HUDEP-2 (cell line): ENCODE results near the gene CHMP2B.
A peak's percentile ranks its signal among the peaks of the same experiment; 100 is the strongest.

Source experiments
- DNase-seq, 76 experiments: peaks; one replicate each; lab custom pipeline; 2025; ENCODE audit not compliant: unreplicated experiment in 76 of 76; lab: John Stamatoyannopoulos, UW

The CHMP2B gene

GRCh38 chr3:87227104-87227834 is at the start of gene CHMP2B:
Gene CHMP2B (plus strand): TSS chr3:87227309. CDS start chr3:87227523, 214 bp downstream.
- DNase-seq = peak; percentile 16 to 91 (median 81)

DNA sequence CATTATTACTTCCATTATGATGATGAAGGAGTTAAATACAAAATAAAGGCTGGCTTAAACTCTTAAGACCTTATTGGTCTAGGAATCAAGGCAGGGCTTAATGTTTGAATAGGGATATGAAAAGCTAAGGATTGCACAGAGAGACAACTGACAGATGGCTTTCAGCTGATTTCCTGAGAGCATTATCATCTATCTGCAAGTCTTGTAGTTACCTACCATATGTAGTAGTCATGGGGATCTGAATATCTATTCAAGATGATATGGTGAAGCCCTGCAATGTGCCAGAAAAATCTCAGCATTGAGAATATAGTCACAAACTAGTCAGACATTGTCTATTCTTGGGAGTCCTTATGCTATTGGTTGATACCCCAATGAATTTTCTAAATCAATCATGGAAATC is 47.5 kb upstream of the CHMP2B start:
- no peak for DNase-seq

- no peak for DNase-seq
Measured at GRCh38 chr3:87181551-87181950, 45.6 kb upstream of the CHMP2B start.

DNA sequence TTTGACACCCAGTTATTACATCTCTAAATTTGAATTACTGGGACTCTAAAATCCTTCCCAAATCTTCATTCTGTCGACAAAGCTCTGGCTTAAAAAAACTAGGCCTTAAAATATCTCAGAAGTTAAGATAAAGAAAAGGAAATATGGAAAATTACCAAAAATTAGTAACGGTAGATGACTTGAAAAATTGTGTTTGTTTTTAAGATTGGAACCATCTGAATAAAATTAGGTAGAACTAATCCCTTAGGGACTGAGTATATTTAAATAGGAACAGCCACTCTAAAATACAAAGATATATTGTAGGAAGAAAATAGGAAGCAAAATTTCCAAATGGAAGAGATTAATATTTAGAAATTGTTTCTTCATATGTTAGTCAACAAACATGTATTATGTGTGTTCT is 45.1 kb upstream of the CHMP2B start:
- DNase-seq = no peak

DNA sequence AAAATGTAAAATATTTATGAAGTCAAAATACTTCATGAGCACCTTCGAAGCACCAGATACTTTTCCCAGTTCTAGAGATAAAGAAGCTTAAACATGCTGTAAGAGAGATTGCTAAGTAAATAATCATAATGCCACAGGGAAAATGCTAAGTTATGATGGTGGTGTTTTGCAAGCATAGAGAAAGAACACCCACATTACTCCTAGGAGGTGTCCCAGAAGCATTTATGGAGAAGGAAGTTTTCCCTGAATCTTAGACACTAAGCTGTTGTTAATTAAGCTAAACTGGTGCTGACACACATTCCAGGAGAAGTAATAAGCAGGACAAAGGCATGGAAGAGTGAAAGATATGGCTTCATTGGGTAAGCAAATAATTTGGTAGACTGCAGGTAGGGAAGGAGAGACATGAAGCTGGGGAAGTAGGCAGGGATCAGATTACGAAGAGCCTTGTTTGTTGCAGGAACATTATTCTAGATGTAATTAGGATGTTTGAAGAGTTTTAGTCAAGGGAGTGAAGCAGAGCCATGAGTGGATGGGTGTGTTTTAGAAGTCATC is 40.4 kb upstream of the CHMP2B start:
- DNase-seq = no peak

DNA sequence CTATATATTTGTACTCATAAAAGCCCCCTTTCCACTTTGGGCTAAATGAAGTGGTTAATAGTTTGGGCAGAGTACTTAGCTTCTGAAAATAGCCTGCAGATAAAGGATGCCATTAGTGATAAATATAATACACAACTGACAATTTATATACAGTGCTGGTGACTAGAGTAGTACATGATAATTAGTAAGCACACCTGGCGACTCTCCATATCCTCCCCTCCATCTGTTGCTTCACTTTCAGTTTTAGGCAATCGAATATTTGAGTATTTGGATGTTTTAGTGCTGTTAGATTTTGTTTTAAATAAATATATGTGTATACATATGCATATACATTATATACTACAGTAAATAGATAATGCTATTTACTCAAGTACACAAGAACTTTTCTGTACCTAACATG is 35.9 kb upstream of the CHMP2B start:
- peak in 1 of 76 experiments; percentile 1 for DNase-seq

DNA sequence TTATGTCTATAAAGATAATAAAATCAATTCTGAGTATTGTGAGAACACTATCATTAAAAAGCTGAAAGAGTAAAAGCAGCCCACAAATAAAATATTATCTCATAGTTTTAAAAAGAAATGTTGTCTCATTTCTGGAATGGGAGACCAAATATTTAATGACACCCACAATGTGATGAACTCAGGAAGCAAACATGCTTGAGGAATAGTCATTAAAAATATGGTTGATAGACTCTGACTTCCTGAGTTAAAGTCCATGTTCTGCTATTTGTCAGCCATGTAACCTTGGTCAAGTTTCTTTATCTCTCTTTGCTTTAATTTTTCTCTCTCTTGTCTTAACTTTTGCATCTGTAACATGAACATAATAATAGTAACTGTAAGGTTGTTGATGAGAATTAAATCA is 35.5 kb upstream of the CHMP2B start:
- DNase-seq = no peak

GRCh38 chr3:87196879-87197278 is 30.2 kb upstream of the CHMP2B start:
- no peak for DNase-seq

GRCh38 chr3:87197531-87197930 is 29.6 kb upstream of the CHMP2B start:
- DNase-seq = no peak

- DNase-seq = no peak
Measured at GRCh38 chr3:87198774-87199173, 28.3 kb upstream of the CHMP2B start.

DNA sequence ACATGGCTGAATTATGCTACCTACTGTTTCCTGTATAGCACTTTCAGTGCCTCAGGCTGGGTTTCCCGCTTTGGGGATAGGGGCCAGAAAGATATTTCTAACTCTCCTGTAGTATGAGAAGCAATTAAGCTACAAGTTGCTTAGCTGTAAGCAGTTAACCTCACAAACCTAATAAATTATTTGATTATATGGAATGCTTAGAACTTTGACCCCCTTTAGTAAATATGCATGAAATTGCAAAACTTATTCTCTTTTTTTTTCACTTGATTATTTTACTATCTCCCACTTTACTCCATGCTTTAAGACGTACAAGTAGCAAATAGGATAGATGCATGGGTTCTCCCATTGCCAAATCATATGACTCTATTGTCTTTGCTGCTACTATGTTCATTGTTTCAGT is 27.5 kb upstream of the CHMP2B start:
- no peak for DNase-seq

DNA sequence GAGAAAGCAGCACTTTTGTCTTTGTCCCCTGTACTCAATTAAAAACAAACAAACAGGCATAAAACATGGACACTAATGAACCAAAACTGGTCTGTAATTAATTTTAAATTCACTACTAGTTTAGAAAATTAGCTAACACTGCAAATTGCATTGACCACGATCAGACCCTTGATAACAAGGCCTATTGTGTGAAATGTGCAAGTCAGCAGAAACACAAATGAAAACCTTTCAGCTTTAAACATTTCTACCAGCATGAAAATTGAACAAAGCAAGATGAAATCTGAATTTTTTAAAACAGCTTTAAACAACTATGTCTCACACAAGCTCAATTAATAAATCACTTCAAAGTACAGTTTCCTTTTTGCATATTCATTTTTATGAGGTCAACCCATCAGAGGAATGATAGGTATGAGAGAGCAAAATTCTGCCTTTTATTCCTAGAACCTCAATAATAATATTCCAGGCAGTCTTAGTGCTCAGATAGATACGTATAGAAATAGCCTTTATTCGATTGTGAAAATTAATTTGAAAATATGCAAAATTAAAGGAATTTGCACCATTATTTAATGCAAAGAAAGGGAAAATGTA is 27.0 kb upstream of the CHMP2B start:
- DNase-seq = no peak

DNA sequence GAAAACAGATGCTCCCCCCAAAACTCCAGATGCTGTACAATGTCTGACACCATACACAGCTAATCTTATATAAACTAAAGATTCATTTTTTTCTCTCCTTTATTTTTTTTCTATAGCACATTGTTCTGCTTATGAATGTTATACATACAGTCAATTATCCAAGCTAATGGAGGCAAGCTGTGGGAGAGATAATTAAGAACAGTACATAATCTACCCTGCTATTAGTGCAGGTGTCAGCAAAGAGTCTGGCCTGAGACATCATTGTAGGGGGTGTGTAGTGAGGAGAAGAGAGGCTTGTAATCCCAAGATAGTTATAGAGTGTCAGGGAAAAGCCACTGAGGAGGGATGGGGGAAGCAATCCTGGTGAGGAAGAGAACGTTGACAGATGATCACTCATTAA is 25.4 kb upstream of the CHMP2B start:
- DNase-seq = no peak

GRCh38 chr3:87203809-87204208 is 23.3 kb upstream of the CHMP2B start:
- no peak for DNase-seq

DNA sequence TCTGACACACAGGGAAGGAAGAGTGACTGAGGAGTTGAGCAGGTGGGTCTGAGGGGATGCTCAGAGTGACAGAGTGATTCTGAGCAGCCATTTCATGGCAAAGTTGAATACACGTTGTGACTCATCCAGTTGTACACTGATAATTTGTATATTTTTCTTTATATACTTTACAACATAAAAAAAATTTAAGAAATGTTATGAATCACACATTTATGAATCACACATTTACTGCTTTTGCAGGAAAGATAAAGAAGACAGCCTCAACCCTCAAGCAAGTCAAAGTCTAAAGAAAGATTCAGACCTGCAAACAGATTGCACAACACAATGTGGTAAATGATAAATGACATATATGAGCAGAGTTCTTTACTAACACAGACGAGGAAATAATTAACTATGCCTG is 21.0 kb upstream of the CHMP2B start:
- DNase-seq = no peak

- no peak for DNase-seq
Measured at GRCh38 chr3:87206635-87207034, 20.5 kb upstream of the CHMP2B start.

DNA sequence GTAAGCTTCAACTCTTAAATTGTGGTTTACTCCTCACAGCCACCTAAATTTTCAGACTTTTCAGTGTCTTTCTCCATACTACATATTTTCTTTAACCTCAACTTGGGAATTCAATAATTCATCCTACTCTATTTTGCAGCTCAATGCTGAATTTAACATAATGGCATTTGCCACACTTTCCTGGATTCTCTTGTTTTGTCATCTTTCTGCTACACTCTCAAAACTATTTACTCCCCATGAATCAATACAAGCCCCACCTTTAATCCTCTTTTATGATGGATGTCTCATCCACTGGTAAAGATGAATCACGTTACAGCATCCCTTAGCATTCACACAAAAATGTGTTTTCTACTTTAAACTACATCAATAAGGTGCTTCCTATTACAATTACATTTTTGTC is 19.6 kb upstream of the CHMP2B start:
- no peak for DNase-seq

GRCh38 chr3:87209111-87209510 is 18.0 kb upstream of the CHMP2B start:
- peak in 50 of 76 experiments; percentile 1 to 69 (median 33) for DNase-seq

GRCh38 chr3:87218560-87218959 is 8.5 kb upstream of the CHMP2B start:
- no peak for DNase-seq

DNA sequence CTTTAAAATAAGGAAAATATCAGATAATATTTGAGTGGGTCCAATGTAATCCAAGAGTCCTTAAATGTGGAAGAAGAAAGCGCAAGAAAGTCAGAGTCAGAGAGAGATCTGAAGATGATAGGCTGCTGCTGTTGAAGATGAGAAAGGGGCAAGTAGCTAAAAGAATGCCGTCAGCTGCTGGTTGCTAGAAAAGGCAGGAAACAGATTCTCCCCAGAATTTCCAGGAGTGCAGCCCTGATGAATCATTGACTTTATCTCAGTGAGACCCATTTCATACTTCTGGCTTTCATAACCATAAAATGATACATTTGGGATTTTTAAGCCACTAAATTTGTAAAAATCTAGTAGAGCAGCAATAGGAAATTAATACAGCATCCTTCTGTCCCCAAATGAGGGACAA is 7.5 kb upstream of the CHMP2B start:
- no peak for DNase-seq

GRCh38 chr3:87225659-87226058 is 1.4 kb upstream of the CHMP2B start:
- peak in 2 of 76 experiments; percentile 1 to 12 for DNase-seq

DNA sequence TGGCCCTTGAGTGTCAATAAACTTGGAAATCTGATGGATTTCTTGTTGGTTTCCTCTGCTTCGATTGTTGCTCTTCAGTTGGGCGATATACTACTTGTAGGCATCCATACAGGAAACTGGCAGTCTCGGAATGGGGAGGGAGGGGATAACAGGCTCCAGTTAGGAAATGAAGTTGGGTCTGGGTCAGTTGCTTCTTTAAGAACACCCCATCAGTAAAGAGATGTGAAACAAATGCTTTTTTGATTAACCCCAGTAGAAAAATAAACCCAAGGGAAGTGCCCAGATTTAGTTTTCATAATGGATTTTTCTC is 681 bp downstream of the CHMP2B start:
- DNase-seq = no peak
